NCI-H2196 treated with DMSO at 0.1 percent for 48 hours (cell line): ENCODE measurements around the gene EXOC6B.
A peak's percentile ranks its signal among the peaks of the same experiment; 100 is the strongest.

ENCODE experiments used
- DNase-seq: peaks from one replicate; lab custom pipeline; 2025; ENCODE audit not compliant: unreplicated experiment; lab: John Stamatoyannopoulos, UW

EXOC6B gene

DNA sequence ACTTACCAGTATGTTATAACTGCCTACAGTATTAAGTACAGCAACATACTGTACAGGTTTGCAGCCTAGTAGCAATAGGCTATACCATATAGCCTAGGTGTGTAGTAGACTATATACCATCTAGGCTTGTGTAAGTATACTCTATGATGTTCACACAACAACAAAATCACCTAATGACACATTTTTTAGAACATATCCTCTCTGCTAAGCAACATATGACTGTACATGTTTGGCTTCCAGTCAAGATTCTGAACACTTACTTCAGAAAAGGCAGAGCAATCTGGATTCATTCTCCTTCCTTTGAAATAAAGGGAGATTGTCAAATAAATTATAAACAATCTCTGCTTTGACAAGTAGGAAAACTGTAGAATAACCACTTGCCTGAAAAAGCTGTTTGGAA lies 81.8 kb downstream of the EXOC6B start:
- DNase-seq, result no peak

DNA sequence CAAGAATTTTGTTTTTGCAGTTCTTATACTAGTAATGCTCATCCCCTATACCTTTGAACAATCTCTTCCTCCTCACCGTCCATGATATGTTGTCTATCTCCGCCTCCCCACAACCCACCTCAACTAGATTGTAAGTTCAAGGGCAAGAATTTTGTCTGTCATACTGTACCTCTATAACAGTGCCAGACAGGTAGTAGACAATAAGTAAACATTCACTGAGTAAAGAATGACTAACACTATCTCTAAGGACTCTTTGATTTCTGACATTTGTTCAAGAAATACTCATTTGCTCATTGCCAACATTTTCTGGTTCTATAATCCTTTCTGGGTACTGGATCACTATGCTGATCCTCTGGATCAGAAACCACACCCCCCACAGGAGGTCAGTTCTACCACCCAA lies 82.4 kb downstream of the EXOC6B start:
- no peak for DNase-seq

DNA sequence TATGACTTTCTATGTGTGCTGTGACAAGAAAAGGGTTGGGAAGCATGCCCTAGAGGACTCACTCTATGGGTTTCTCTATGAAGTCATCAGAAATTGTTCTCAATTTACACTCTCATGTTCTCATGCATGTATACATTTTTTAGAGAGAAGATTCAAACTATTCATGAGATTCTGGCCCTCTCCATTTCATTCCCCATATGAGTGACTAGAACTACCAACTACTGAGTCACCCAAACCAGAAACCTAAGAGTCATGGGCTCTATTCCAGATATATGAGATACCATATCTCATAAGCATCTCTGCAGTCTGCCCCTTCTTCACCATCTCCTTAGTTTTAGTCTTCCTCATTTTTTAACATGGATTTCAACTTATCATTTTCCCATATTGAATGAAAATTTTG lies 87.7 kb downstream of the EXOC6B start:
- no peak for DNase-seq

DNA sequence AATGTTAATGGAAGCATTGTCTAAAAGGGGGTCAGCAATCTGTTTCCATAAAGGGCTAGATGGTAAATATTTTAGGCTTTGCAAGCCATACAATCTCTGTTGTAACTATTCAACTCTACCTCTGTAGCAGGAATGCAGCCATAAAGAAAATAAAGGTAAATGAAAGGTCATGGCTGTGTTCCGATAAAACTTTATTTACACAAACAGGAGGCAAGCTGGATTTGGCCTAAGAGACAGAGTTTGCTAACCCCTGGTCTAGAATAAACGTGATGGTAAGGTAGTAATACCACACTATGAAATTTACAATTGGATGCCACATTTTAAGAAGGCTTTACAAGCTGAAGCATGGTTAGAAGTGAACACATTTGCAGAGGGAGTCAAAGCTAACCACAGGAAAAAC lies 91.4 kb downstream of the EXOC6B start:
- DNase-seq, result no peak

DNA sequence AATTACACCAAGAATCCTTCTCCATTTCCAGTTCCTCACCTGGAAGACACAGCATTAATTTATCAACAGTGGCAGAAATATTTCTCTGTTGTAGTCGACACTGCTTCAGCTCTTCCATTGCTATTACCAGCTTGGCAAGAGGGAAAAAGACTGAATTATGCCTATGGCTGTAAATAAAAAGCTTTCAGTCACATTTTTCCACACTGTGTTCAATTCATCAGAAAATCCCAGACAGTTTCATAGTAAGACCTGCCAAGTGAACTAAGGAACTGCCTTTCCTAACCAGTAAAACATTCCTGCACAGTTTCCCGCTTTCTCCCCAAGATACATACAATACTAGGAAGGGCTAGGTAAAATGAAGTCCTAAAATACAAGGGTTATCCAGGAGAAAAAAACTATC lies 94.7 kb downstream of the EXOC6B start:
- no peak for DNase-seq

DNA sequence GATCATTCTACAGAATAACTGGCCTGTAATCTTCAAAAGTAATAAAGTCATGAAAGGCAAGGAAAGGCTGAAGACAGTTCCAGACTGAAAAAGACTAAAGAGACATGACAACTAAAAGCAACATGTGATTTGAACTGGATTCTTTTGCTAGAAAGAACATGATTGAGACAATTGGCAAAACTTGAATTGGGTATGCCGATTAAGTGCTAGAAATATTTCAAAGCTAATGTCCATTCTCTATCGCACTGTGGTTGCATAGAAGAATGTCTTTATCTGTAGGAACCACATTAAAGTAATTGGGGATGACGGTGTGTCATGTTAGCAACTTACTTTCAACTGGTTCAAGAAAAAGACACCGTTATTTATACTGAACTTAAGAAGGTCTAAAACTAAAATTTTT lies 98.5 kb downstream of the EXOC6B start:
- no peak for DNase-seq

DNA sequence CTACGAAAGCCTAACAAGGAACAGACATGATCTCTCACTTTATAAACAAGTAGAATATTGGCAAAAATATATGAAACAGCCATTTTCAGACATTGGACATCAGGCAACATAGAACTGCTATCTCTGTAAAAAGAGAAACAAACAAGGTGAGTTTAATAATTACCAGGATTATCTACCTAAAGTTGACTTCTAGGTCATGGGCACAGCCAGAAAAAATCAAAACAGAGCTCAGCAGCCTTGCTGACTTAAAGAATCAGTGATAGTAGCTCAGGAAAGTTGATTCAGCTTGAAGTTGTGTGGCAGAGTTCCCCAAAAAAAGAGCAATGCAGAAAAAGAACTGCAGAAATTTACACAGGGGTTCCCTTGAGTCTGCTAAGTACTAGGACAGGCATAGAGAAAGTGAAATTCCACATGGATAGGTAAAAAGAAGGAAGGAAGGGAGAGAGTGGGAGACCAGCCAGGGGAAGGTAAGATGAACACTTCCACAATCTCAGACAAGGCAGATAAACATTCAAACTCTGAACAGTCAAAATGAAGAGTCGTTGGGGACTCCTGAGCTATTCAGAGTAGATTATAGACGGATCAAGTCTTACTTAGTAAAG lies 102.0 kb downstream of the EXOC6B start:
- no peak for DNase-seq

DNA sequence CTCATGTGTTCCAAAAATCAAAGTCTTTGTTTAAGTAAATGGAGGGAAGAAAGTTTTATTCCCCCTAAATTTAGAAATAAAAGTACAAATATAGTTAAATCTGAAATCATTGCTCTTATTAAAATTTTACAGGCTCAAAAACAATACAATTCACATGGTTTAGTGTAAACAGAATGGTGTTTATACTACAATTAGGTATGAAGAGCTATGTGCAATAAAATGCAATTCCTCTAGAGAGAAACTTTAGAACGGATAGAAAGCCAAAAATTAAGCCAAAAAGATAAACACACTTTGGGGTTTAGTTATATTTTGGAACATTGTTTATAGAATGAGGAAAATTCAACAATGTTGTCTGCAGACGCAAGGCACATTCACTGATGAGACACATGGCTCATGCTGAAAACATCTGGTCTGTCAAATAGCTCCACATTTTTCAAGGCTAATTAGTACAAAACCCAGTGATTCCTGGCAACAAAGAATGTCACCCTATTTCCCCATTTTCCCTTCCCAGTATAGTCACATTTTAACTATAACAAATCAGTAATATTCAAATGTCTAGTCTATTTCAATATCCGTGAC lies 103.3 kb downstream of the EXOC6B start:
- no peak for DNase-seq

DNA sequence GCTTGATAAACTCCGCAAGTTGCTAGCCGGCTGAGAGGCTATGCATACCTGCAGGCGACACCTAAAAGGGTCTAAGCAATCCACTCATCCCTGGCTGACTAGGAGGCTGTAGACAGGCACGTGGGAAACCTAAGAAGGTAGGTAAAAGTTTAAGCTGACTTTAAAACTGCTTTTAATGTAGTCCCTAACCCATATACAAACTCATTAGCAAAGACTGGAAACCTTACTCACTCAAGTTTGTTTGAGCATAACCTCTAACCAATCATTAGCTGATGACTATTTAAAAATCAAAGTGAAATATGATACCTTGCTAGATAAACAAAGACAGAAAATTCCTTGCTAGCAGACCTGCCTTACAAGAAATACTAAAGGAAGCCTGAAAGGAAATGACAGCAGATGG lies 106.4 kb downstream of the EXOC6B start:
- DNase-seq, result no peak

DNA sequence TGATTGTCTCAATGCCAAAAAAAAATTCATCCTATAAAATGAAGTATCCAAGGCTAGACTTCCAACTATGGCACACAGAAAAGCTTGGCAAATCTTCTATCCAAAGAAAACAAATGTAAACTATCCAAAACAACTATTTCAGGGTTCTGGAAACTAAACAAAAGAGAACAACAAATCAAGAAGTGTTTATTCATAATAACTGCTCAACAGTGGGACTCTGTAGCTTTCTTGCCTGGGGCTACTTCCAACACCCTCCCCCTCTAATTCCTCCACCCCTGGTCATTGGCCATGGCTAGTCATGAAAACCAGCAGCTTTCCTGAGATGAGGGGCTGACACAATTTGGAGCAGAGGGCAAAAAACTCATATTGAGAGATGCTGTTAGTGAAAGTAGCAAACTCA lies 107.0 kb downstream of the EXOC6B start:
- no peak for DNase-seq

DNA sequence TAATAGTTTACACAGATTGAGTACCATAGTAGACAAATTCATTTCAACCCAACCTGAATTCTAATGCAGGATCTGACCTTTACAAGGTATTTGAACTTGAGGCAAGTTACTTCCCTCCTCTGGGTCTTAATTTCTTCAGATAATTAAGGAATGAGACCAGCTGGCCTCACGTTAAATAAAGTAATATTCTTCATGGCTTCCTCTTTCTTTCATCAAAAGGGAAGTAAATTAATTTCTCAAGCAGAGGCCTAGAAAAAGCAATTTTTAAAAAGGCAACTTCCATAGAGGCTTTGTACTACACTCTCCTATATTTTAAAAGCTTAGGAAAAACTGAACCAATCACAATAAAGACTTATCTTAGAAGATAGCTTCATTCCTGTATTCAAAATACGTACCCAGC lies 109.2 kb downstream of the EXOC6B start:
- DNase-seq, result no peak

DNA sequence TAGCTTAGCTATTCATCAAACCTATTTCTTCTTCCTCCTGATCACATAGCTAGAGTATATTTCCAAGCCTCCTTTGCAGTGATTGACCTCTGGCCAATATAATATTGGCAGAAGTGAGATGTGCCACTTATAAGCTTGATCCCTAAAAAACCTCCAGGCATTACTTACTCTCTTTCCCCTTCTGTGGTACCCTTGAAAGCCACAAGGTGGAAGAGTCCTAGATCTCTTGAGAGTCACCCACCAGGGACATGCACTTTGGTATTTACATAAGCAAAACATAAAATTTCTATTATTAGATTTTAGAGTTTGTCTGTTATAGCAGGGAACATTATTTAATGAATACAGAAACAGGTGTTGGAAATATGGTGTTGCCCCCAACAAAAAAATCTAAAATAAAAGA lies 112.0 kb downstream of the EXOC6B start:
- no peak for DNase-seq

DNA sequence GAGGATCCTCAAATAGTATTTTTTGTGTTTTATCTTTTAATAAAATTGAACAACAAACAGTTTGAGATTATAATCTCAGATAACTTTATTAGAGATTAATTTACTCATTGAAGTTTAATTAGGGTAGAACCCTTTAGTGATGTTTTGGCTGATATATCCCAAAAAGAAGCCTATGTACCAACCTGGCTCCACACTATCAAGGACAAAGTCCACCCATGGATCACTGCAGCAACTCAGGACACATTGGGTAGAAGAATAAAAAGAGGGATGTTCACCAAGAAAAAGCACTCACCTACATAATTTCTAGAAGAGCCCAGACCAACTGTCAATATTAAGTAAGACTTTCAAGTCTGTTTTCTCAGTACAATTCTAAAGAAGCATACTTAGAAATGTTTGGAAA lies 112.9 kb downstream of the EXOC6B start:
- DNase-seq, result no peak

DNA sequence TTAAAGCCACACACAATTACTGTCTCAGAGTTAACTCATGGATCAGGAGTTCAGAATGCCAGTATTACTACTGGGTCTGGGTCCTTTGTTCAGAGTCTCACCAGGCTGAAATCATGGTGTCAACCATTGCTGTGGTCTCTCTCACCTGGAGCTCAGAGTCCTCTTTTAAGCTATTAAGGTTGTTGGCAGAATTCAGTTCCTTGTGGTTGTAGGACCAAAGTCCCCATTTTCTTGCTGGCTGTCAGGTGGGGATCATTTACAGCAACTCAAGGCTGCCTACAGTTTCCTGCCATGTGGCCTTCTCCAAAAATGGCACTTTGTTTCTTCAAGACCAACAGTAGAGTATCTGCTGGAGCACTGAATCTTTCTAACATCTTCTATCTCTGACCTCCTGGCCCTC lies 113.5 kb downstream of the EXOC6B start:
- DNase-seq, result no peak

DNA sequence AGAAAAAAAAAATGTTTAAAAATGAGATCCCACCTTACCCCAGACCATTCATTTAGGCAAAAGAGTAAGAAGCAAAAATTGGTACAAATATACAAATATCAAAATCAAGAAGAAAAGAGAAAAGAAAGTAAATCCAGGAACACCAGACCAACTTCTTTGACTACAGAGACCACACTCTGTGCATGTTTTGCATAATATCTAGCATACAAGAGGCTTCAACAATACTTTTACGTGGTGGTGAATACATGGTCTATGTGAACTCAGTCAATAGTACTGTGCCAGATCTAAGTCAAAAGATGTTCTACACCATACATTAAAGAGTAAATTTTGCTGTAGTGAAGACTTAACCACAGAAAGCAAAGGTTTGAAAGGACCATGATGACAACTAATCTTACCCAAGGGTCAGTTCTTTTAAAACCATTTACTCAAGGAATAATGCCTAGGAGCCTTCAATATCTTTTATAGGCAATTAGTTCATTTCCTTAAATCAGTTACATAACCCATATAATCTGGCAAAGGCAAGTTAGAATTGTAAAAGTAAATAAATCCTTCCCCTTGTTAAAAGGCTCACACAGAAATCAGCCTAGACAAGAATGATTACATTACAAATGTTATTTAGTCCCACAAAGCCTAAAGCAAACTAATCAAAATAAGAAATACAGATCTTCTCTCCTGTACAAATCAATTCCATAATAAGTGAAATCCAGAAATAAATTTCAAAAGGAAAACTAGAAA lies 115.2 kb downstream of the EXOC6B start:
- DNase-seq, result no peak

DNA sequence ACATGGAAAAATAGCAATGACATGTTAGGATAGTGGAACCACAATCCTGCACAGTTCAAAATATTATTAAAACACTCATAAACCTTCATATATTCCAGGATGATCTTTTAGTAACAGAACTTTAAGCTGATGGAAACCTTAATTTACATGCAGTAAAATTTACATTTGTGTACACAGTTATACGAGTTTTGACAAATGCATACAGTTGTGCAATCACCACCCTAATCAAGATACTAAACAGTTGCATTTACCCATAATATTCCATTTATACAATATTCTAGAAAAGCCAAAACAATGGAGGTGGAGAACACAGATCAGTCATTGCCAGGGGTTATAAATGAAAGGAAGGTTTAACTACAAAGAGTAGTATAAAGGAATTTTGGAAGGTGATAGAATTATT lies 117.6 kb downstream of the EXOC6B start:
- DNase-seq, result no peak

DNA sequence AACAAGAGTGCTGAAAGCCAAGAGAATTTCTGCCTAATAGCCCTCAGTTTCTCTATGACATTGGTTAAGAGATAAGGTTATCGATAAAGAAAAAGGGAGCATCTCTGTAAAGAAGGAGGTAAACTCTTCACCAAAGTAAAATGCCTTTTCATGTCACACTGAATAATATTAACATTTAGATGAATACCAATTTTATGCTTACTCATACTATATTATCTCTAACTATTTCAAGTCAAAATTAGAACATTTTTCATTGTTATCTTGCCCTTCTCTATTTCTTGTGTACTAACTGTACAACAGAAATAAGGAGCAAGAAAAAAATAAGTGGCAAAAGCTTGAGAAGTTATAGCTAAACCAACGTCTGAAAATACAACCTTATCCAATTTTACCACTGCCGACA lies 127.5 kb downstream of the EXOC6B start:
- no peak for DNase-seq

DNA sequence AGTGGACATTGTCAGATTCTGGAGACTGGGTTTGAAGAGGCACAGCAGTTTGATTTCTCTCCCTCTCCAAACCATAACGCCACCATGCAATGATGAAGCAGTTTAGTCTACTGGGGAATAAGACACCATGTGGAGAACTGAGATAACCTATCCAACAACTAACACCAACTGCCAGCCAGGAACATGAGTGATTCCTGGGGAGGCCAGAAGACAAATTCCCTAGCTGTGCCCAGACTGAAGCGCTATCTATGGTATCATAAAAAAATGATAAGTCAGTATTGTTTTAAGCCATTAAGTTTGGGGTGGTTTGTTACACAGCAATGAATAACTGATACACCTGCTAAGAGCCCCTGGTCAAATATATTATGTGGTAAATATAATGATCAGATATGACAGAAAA lies 129.3 kb downstream of the EXOC6B start:
- no peak for DNase-seq

DNA sequence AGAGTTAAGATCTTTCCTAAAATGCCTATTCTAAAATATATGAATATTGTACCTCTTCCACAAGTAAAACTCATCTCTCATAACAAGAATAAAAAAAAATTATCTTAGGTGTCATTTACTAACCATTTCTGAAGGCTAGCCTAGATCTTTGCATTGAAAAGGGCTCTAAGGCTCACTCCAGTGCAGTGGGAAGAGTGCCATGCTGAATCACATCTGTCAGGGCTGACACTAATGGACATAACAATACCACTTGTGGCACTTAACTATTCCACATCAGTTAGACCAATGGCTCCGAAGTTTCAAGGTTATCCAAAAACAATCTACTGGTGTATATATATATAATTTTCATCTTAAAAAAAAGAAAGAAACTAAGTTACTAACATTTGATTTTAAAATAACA lies 130.2 kb downstream of the EXOC6B start:
- no peak for DNase-seq

DNA sequence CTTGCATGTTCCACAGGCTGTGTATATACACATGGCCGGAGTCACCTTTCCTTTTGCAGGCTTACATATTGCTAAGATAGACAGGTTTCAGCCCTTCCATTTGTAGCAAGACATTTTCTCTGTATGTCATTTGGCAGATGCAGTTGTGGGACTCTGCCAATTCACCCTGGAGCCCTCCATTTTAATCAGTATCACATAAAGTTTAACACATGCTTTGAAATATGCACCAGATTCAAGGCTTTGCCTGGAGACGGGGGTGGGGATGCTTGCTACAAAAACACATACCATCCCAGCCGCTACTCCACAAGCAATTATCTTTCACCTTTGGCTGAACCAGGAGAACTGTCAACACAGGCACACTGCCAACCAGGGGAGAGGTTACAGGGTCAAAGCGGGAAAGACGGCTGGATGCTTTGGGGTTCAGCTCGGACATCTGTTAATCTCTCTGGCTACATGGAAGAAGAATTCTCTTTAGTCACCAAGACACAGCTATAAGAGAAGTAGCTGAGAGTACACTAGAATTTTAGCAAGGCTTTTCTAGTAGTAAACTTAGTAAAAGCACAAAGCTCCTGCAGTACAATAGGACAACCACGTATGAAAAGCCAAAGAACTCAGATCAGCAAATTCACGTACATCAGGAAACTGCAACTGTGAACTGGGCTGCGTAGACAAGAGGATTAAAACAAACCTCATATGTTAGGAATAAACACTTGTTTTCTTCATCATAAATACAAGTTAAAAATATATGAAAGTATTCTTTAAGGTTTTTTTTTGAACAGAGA lies 130.9 kb downstream of the EXOC6B start:
- DNase-seq, result peak; percentile 12

DNA sequence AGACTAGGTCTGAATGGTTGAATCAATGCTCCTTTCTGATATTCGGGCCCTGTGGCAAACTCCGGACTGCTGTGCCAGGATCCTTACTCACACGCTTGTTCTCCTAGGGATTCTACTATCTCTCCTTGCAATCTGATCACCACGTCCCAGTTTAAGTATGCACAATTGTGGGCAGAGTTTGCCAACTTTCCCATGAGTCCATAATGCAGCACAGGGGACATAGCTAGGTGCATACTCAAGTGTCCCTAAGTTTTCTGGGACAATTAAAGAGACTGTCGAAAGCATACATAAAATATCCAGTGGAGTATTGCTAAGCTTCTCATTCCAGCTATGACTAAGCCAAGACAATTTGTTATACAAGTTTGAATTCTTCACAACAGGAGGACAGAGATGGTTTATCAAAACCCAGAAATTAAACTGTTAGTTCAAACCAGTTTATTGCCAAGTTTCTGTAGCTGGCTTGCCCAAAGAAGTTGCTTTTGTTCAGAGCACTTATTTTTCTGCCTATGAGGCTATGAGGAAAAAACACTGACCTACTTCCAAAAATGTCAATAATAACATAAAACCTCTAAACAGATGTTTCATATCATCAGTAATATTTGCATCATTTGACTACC lies 136.1 kb downstream of the EXOC6B start:
- no peak for DNase-seq
